ENCODE measurements around the gene EFTUD2.

Gene EFTUD2

GRCh38 chr17:44925731-44926697 is 26.8 kb upstream of the EFTUD2 start:
- no peak for DNase-seq

GRCh38 chr17:44924107-44924544 is 24.9 kb upstream of the EFTUD2 start:
- DNase-seq: no peak

GRCh38 chr17:44922746-44923470 is 23.7 kb upstream of the EFTUD2 start:
- DNase-seq: no peak

GRCh38 chr17:44922136-44922535 is 22.9 kb upstream of the EFTUD2 start:
- no peak for DNase-seq

GRCh38 chr17:44921122-44921882 is 22.1 kb upstream of the EFTUD2 start:
- no peak for DNase-seq

- DNase-seq: no peak
These were observed 21.3 kb upstream of the EFTUD2 start for GRCh38 chr17:44920565-44920940.

- DNase-seq: peak; percentile 58
These were observed 20.8 kb upstream of the EFTUD2 start for GRCh38 chr17:44919885-44920564.

GRCh38 chr17:44919411-44919810 is 20.2 kb upstream of the EFTUD2 start:
- no peak for DNase-seq

- DNase-seq: no peak
These were observed 18.8 kb upstream of the EFTUD2 start for GRCh38 chr17:44918006-44918405.

GRCh38 chr17:44917456-44917855 is 18.2 kb upstream of the EFTUD2 start:
- DNase-seq: no peak

GRCh38 chr17:44916781-44917241 is 17.6 kb upstream of the EFTUD2 start:
- no peak for DNase-seq

- DNase-seq: no peak
These were observed 16.9 kb upstream of the EFTUD2 start for GRCh38 chr17:44915862-44916780.

GRCh38 chr17:44915321-44915726 is 16.1 kb upstream of the EFTUD2 start, which contains the start of gene GFAP:
GFAP (minus strand) TSS chr17:44915500; CDS start chr17:44915486, 14 bp downstream.
- DNase-seq: no peak

GRCh38 chr17:44914698-44915271 is 15.5 kb upstream of the EFTUD2 start:
- DNase-seq: no peak

GRCh38 chr17:44914148-44914547 is 14.9 kb upstream of the EFTUD2 start:
- DNase-seq: no peak

- no peak for DNase-seq
These were observed 14.4 kb upstream of the EFTUD2 start for GRCh38 chr17:44913676-44914075.

GRCh38 chr17:44912763-44913544 is 13.7 kb upstream of the EFTUD2 start:
- DNase-seq: no peak

- peak; percentile 48 for DNase-seq
These were observed 12.1 kb upstream of the EFTUD2 start for GRCh38 chr17:44911133-44912001.

Measured in activated naive CD4-positive, alpha-beta T cell treated with anti-CD3 and anti-CD28 coated beads, Interleukin-2, amount 50 U/mL, for 16 hours (primary cell).